NCI-H2196 treated with DMSO at 0.1 percent for 48 hours (cell line): ENCODE results near the gene HAPSTR1.

Experiments
- DNase-seq: peaks from one replicate; lab custom pipeline; 2025; ENCODE audit not compliant: unreplicated experiment; lab: John Stamatoyannopoulos, UW

The HAPSTR1 gene

GRCh38 chr16:9095656-9096397, 4.4 kb downstream of the HAPSTR1 start:
- DNase-seq = no peak

DNA sequence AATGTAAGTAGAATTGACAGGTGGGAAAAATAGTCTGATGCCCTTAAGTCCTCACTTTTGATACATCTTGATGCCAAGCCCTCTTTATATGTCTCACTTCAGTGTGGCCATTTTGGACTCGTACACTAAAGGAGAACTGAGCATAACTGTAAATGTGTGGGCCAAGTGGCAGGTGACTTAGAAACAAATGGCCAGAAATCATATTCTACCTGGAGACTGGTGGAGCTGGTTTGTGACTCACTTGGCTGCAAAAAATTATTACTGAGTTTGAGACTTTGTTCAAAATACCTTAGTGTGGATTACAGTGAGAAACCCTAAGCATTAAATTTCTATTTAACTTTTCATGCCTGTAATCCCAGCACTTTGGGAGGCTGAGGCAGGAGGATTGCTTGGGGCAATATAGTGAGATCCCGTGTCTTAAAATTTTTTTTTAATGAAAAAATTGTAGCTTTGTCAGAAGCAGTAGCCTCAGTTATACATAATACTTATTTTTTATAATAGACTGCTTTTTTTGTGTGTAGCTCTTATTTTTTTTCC, 5.0 kb downstream of the HAPSTR1 start:
- no peak for DNase-seq

- DNase-seq = no peak
These were observed 6.1 kb downstream of the HAPSTR1 start for GRCh38 chr16:9097266-9098219.

DNA sequence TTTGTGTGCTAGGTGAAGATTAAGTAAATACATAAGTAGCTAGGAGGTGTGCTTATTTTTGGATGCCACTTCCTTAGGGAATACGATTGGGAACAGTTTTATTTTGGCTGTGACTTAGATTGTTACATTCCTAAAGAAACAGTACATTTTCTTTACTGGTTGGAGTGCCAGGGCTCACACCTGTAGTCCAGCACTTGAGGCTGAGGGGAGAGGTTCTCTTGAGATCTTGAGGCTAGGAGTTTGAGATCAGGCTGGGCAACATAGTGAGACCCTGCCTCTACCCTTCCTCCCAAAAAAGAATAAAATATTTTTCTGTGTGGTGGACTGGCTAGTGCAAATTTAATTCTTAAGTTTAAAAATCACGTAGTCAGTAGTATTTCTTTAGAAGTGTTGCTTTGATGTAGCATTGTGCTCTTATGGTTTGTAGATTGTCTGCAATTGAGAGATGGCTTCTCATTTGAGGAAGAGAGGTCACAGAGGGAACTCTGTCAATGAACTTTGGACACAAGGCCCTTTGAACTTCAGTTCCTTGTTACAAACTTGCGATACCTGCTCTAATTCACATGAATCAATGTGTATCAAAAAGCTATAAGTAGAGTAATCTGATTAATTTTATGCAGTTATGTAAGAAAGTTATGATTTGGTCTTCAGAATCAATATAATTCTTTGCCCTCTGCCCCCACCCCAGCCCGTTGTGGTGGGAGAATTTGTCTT, 7.1 kb downstream of the HAPSTR1 start:
- no peak for DNase-seq

DNA sequence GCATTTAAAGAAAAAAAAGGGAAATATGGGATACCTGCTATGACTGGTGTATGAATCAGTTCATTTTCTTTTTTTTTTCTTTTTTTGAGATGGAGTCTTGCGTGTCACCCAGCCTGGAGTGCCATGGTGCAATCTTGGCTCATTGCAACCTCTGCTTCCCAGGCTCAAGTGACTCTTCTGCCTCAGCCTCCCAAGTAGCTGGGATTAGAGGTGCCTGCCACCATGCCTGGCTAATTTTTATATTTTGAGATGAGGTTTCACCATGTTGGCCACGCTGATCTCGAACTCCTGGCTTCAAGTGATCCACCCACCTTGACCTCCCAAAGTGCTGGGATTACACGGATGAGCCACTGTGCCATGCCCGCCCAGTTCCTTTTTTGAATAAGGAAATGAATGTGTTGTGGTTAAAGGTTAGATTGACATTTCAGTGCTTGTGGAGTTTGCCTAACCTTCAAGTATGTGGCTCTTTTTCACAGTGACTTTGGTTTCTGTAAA, 7.7 kb downstream of the HAPSTR1 start:
- no peak for DNase-seq

DNA sequence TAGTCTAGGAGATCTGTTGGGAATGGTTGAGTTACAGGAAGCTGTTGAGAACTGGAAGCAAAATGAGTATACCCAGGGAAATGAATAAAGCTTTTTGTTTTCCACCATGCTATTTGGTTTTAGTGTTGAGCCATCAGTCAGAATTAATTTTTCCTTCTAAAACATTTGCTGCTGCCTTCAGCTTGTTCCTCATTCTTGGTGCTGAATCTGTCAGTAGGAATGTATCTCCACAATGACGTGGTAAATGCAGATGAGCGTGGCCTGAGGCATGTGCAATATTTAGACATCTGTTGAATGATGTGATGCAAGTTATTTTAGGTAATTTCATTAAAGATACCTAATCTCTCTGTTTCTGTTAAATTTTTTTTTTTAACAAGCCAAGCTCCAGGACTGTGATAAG, 10.9 kb downstream of the HAPSTR1 start:
- DNase-seq = no peak

DNA sequence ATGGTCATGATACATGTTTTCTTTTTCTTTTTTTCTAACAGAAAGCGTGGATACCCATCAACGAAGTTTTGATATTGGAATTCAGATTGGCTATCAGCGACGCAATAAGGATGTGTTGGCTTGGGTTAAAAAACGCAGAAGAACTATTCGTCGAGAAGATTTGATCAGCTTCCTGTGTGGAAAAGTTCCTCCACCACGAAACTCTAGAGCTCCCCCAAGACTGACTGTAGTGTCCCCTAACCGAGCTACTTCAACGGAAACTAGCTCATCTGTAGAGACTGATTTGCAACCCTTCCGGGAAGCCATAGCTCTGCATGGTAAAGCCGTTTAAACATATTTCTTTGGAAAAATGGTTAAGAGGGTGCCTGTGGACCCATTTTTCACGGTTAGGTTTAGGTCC, 11.5 kb downstream of the HAPSTR1 start:
- no peak for DNase-seq

DNA sequence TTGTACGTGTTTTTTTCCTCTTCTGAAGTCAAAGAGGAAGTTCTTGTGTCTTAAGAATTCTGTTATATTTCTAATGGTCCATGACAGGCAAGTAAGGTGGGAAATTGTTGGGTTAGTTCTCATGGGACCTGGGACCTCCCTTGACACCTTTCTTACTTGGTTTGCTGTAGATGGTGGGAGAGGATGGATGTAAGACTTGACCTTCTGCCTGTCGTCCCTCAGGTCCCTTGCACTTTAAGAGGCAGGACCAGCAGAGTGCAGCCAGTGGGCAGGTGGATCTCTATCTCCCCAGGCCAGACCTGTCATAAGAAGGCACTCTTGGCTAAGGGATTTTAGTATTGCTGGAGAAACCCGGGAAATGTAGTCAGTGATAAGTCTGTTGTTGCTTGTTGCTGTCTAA, 12.1 kb downstream of the HAPSTR1 start:
- DNase-seq = no peak

- no peak for DNase-seq
These were observed 13.7 kb downstream of the HAPSTR1 start for GRCh38 chr16:9105189-9105588.

DNA sequence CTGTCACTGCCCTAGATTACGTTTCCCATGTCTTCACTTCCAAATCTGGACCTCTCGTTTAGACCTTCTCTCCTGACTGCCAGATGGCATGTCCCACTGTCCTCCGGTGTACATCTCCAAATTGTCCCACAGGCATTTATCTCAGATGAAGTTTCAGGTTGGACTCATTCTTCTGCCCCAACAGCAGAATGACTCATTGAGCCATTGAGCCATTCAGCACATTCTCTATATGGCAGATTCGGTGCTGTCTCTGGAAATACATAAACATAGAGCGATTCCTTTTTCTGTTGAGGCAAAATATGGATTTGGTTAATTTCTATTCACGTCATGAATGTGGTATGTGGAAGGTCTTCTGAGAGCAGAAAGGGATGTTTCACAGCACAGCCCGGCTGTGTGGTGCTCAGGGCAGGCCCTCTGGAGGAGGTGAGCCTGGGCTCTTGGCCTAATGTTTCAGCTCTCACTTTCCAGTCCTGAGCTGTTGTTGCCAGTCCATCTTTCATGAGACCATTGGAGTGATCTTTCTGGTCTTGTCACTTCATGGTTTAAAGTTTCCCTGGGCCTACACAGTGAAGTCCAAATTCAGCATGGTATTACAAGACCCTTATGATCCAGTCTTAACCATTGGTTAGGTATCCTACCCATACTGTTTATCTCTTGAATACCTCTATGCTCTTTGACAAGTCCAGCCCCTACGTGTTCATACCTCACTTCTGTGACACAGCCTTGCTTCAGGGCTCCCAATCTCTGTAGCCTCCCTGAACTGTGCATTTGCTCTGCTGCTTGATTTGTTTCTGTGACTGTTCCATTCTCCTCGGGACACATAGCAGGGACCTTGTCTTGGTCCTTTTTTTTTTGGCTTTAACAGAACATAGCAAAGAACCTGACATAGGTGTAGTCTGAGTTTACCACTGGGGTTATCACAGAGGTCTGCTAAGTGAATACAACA, 15.9 kb downstream of the HAPSTR1 start:
- DNase-seq = no peak

GRCh38 chr16:9109255-9109654, 17.8 kb downstream of the HAPSTR1 start:
- DNase-seq = no peak

GRCh38 chr16:9112166-9112843, 20.9 kb downstream of the HAPSTR1 start:
- DNase-seq = no peak

DNA sequence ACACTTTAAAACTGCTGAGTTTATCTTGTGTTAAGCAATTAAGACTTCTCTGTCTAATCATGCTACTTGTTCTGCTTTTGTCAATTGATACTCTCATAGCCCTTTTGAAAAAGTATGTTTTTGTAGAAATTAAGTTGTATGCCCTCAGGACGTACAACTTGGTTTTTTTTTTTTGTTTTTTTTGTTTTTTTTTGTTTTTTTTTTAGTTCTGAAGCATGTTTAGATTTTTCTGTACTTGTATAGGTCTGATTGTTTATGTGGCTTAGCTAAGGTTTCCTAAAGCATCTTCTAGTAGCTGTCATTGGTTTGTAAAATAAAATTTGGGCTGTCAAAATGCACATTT, 21.4 kb downstream of the HAPSTR1 start:
- no peak for DNase-seq

DNA sequence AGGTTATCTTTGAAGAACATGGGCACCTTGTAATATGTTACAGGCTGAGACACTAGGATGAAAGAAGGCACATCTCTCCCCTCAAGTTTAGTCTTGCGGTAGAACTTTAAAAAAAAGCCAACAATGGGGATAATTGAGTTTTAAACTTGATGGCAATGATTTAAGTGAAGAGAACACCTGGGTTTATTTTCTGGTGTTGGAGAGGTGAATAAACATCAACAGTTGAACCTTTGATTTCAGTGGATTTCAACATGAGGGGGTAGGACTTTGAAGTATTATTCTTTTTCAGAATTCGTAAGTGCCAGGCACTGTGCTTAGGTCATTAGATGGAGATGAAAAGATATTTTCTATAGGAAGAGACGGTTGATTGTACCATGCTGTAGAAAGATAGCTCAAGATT, 22.3 kb downstream of the HAPSTR1 start:
- DNase-seq = no peak

DNA sequence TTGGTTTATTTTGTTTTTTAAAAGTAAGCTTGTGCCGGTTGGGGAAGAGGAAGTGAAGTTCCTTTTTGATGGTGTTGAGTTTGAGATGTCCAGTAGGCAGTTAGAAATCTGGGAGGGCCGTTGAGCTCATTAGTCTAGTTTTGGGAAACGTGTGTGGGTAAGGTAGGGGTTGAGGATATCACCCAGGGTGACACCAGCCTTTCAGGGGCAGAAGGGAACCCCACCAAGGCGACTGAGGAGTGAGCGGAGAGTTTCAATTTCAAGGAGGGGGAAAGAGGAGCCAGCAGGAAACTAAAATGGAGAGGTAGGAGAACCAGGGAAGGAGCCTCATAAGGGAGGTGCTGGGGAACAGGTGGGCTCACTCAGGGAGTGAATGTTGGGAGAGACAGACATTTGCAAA, 22.7 kb downstream of the HAPSTR1 start:
- DNase-seq = no peak

GRCh38 chr16:9114842-9115241, 23.4 kb downstream of the HAPSTR1 start:
- DNase-seq = no peak

- DNase-seq = no peak
These were observed 23.8 kb downstream of the HAPSTR1 start for GRCh38 chr16:9115277-9115676.

DNA sequence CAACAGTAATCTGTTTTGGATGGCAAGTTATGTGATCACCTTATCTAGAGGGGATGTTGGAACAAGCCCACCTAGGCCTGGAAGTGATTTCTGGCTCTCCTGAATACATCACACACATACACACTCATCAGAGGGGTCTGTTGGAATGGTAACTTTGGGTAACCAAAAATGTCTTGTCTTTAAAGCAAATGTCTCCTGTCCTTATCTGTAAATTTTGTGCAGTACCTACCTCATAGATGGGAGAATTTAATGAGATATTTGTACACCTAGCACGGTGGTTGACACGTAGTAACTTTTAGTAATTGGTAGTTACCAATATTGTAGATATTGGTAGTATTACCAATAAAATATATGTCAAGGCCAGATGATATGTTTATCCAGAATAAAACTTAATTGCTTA, 24.7 kb downstream of the HAPSTR1 start:
- DNase-seq = no peak

DNA sequence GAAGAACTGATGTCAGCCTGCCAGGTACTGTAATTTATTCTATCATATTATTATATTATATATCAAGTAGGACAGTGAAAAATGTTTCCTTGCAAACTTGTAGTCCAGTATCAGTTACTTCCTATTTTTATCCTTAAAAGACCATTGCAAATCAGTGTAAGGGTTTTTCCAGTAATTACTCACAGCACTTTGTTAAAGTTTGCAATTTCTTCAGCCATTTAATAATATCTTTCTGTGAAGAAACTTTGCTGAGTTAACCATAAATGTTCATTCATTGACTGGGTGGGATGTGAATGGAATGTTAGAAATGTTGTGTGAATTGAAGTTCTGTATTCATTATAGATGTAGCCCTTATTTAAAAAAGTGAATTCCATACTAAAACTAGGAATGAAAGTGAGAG, 26.7 kb downstream of the HAPSTR1 start:
- no peak for DNase-seq

- no peak for DNase-seq
These were observed 28.4 kb downstream of the HAPSTR1 start for GRCh38 chr16:9119795-9120194.
